ENCODE measurements around the gene C4BPA. TPM values are rescaled to one million over a fixed set of nuclear protein-coding genes. Genes with fewer than 3 reads are reported as not detected.

The C4BPA gene
- total RNA-seq, 1 experiment from 2014 or later, result 10.6 TPM

- no peaks in the 10 kb centered on the region for H3K9me3 Mint-ChIP-seq (ENCODE audit: unreplicated experiment)
- POLR2A ChIA-PET, result no interaction called here
- peaks cover 11% of the 10 kb centered on the region for H3K4me1 ChIP-seq
- CTCF ChIA-PET, result no interaction called here
- TF ChIP-seq CTCF (IDR thresholded peaks at IDR 0.05; ENCODE audit: insufficient read depth in 1 of 2, low read depth in 1 of 2, low read length in 1 of 2, severe bottlenecking in 1 of 2, unreplicated experiment in 1 of 2), result no peak
- H3K4me1 Mint-ChIP-seq (ENCODE audit: low read depth, unreplicated experiment), result peaks cover 14% of the 10 kb centered on the region
- no peak for DNase-seq
- H3K27me3 ChIP-seq (replicated peaks; ENCODE audit: control insufficient read depth, insufficient read depth, low read length), result no peaks in the 10 kb centered on the region
- H3K36me3 Mint-ChIP-seq (ENCODE audit: insufficient read depth, unreplicated experiment), result no peaks in the 10 kb centered on the region
- H3K36me3 ChIP-seq (ENCODE audit: control insufficient read depth, insufficient read depth, low read length), result no peaks in the 10 kb centered on the region
- H3K27me3 Mint-ChIP-seq (ENCODE audit: insufficient read depth, unreplicated experiment), result no peaks in the 10 kb centered on the region
- BruUV-seq (replicated peaks), result no TSS peak
- no peak overlapping the region for H3K4me3 Mint-ChIP-seq (ENCODE audit: unreplicated experiment)
- H3K27ac Mint-ChIP-seq (ENCODE audit: unreplicated experiment), result no peak overlapping the region
- H3K9me3 ChIP-seq, result no peaks in the 10 kb centered on the region
- intact Hi-C loops (cut with micrococcal nuclease; ENCODE audit: unreplicated experiment), result no loop called here
- no peak overlapping the region for H3K4me3 ChIP-seq (ENCODE audit: low read depth, low read length)
Observed at GRCh38 chr1:207174913-207175312, 70.9 kb downstream of the C4BPA start.

GRCh38 chr1:207179036-207179435 is 75.0 kb downstream of the C4BPA start:
- Histone ChIP-seq H3K9me3 (no peaks in the 10 kb centered on the region), H3K4me3 (ENCODE audit: low read depth, low read length) (no peak overlapping the region), H3K27me3 (replicated peaks; ENCODE audit: control insufficient read depth, insufficient read depth, low read length) (no peaks in the 10 kb centered on the region), H3K36me3 (ENCODE audit: control insufficient read depth, insufficient read depth, low read length) (no peaks in the 10 kb centered on the region), H3K4me1 (no peaks in the 10 kb centered on the region)
- no peaks in the 10 kb centered on the region for H3K4me1 Mint-ChIP-seq (ENCODE audit: low read depth, unreplicated experiment)
- DNase-seq, result no peak
- TF ChIP-seq CTCF (IDR thresholded peaks at IDR 0.05; ENCODE audit: insufficient read depth in 1 of 2, low read depth in 1 of 2, low read length in 1 of 2, severe bottlenecking in 1 of 2, unreplicated experiment in 1 of 2), result no peak
- ChIA-PET POLR2A (no interaction called here), CTCF (no interaction called here)
- H3K9me3 Mint-ChIP-seq (ENCODE audit: unreplicated experiment), result no peaks in the 10 kb centered on the region
- no peak overlapping the region for H3K27ac Mint-ChIP-seq (ENCODE audit: unreplicated experiment)
- intact Hi-C loops (cut with micrococcal nuclease; ENCODE audit: unreplicated experiment), result no loop called here
- no TSS peak for BruUV-seq (replicated peaks)
- no peaks in the 10 kb centered on the region for H3K27me3 Mint-ChIP-seq (ENCODE audit: insufficient read depth, unreplicated experiment)
- H3K36me3 Mint-ChIP-seq (ENCODE audit: insufficient read depth, unreplicated experiment), result no peaks in the 10 kb centered on the region
- no peak overlapping the region for H3K4me3 Mint-ChIP-seq (ENCODE audit: unreplicated experiment)

GRCh38 chr1:207181847-207182246 is 77.8 kb downstream of the C4BPA start:
- Mint-ChIP-seq H3K4me1 (ENCODE audit: low read depth, unreplicated experiment) (peaks cover 5% of the 10 kb centered on the region), H3K4me3 (ENCODE audit: unreplicated experiment) (no peak overlapping the region), H3K36me3 (ENCODE audit: insufficient read depth, unreplicated experiment) (no peaks in the 10 kb centered on the region), H3K9me3 (ENCODE audit: unreplicated experiment) (no peaks in the 10 kb centered on the region), H3K27me3 (ENCODE audit: insufficient read depth, unreplicated experiment) (no peaks in the 10 kb centered on the region), H3K27ac (ENCODE audit: unreplicated experiment) (no peak overlapping the region)
- Histone ChIP-seq H3K36me3 (ENCODE audit: control insufficient read depth, insufficient read depth, low read length) (no peaks in the 10 kb centered on the region), H3K27me3 (replicated peaks; ENCODE audit: control insufficient read depth, insufficient read depth, low read length) (no peaks in the 10 kb centered on the region), H3K4me1 (no peaks in the 10 kb centered on the region), H3K4me3 (ENCODE audit: low read depth, low read length) (no peak overlapping the region), H3K9me3 (no peaks in the 10 kb centered on the region)
- DNase-seq, result peak in 1 of 2 experiments; percentile 8
- ChIA-PET POLR2A (no interaction called here), CTCF (interaction anchor here (0.7 kb wide), 1 partner anchor 135 kb away, joined by 3 read pairs; no protein-coding TSS in a partner anchor)
- intact Hi-C loops (cut with micrococcal nuclease; ENCODE audit: unreplicated experiment), result loop anchor here (1.0 to 5.0 kb wide), 2 partner anchors 223 to 315 kb away; partner anchors contain the start of gene CR1
- TF ChIP-seq CTCF (IDR thresholded peaks at IDR 0.05; ENCODE audit: insufficient read depth in 1 of 2, low read depth in 1 of 2, low read length in 1 of 2, severe bottlenecking in 1 of 2, unreplicated experiment in 1 of 2), result peak in 1 of 2 experiments; percentile 38
- BruUV-seq (replicated peaks), result no TSS peak
